GM12892 (cell line): Measurements from ENCODE around the gene IFIT3.

ENCODE experiments used
- POLR2A ChIP-seq: IDR thresholded peaks from 2 replicates; pipeline ENCODE4 v1.6.1; 2011; ENCODE audit warnings: low read depth, low read length, control low read depth
- TAF1 ChIP-seq: IDR thresholded peaks from 2 replicates; pipeline ENCODE4 v1.6.1; 2011; ENCODE audit warnings: low read depth, mild to moderate bottlenecking, control low read depth, low read length, borderline replicate concordance

DNA sequence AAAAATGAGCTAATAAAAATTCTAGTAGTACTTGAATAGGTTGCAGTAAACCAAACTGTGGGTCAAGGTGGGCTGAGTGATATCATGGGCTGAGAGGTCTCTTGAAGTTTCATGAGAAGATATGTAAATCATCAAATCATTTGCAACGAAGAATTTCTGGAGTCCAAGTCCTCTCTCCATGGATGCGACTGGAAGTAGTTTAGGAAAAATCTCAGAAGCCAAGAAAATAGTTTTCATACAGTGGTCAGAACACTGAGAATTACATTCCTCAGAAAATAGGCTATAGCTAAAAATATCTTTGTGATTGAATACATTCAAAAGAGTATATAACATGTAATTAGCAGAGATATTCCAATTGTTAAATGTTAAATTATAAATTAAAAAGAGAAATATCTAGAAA is 61.0 kb downstream of the IFIT3 start:
- no peak for TF ChIP-seq TAF1
- no peak for TF ChIP-seq POLR2A
